GM19468 (cell line): ENCODE results near the gene ANKRD40.

Experiments
- ATAC-seq: cut with Tn5 transposase; IDR thresholded peaks from one replicate; pipeline ENCODE4 v1.9.1; 2021; ENCODE audit warnings: mild to moderate bottlenecking, moderate library complexity, moderate number of reproducible peaks; ENCODE audit not compliant: unreplicated experiment; ENCODE audit errors: extremely low read depth

Gene ANKRD40

GRCh38 chr17:50657054-50657453 is 50.7 kb downstream of the ANKRD40 start:
- ATAC-seq, result no peak

DNA sequence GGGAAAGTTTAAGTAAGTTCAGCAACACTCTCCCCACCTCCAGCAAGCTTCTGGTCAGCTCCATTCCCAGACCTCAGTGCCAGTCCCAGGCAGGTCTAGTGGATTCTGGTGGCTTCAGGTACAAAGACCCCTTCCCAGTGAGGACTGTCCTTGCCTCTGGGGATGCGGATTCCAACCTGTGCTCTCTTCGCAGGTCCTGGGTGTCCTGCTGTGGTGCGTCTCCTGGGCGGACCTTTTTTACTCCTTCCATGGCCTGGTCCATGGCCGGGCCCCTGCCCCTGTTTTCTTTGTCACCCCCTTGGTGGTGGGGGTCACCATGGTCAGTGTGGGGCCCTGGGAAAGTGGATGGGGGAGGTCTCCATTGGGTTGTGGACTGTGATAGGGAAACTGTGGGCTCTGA is 51.2 kb downstream of the ANKRD40 start:
- no peak for ATAC-seq

DNA sequence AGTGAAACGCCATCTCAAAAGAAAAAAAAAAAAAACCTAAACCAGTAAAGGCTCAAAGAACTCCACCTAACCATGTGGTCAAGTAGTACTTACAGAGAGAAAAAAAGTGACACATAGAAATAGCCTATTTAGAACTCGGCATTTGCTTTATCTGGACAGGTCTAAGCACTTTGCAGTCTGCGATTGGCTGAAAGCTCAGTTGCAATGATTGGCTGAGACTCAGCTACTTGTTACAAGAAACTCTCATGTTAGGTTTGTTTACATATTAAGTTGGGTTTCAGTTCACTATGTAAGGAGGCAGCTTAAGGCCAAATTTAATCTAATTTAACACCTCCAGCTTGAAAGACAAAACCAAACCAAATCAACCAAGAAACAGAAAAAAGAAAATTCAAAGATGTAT is 54.0 kb downstream of the ANKRD40 start:
- ATAC-seq, result no peak

GRCh38 chr17:50651661-50652060 is 56.1 kb downstream of the ANKRD40 start:
- no peak for ATAC-seq

- no peak for ATAC-seq
Measured at GRCh38 chr17:50649042-50649908, 58.4 kb downstream of the ANKRD40 start.

- ATAC-seq, result no peak
Measured at GRCh38 chr17:50647187-50647586, 60.5 kb downstream of the ANKRD40 start.

DNA sequence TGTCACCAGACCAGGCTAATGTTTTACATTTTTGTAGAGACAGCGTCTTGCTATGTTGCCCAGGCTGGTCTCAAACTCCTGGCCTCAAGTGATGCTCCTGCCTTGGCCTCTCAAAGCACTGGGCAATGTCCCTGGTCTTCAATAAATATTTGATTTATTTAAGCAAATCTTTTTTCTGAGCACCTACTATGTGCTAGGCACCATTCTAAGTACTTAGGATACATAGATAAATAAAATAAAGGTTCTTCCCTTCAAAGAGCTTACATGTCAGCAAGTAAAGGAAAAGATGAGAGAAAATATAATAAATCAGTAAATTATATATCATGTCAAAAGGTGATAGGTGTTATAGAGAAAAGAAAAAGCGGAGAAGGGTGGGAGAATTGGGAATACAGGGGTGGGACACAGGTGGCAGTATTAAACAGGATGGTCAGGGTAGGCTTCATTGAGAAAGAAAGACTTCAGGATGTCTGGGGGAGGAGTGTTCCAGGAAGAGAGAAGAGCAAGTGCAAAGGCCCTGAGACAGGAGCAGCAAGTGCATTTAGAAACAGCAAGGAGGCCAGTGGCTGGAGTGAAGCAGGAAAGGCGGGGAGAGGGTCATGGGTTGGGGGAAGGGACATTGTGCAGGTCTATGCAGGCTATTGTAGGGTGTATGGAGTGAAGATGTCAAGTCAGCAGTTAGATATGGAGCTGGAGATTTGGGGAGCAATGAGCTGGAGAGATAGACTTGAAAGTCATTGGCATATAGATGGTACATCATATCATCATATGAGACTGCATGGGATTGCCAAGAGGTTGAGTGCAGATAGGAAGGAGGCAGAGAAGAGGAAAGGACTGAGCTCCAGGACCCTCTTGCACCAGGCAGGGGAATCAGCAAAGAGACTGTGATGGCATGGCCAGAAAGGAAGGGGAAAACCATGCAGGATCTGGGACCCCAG is 61.7 kb downstream of the ANKRD40 start:
- ATAC-seq, result no peak
